HG02938 (cell line): ENCODE measurements around the gene H2BK1.

Experiments used
- ATAC-seq: cut with Tn5 transposase; IDR thresholded peaks from one replicate; pipeline ENCODE4 v1.9.1; 2021; ENCODE audit warnings: mild to moderate bottlenecking, moderate library complexity; ENCODE audit not compliant: unreplicated experiment

H2BK1 gene

DNA sequence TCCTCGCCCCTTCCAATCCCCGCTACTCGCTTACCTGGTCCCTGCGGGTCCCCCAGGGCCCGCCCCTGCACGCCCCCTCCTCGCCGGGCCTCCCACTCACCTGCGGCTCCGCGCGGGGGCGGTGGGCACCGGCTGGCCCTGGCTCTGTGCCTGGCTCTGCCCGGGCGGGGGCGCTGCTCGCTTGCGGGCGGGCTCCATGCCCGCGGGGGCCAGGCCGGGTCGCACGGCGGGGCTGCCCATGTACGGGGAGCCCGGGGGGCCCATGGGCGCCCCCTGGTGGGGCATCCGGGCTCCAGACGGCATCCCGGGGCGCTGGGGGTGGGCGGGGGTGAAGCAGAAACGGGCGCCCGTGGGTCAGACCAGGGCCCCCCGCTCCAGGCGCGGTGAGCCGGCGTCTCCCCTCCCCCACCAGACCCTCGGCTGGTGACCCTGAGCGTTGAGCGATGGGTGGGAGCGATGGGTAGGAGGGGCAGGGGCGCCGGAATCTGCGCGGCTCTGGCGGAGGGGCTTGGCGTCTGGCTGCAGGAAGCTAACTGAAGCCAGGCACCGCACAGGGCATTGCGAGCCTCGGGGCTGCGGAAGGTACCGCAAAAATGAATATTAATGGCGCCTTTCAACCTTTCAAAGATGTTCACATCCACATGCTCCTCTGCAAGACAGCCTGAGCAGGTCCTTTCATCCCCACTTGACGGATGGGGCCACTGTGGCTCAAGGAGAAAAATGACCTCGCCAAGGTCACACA lies 35.2 kb upstream of the H2BK1 start:
- ATAC-seq: no peak

- ATAC-seq: no peak
Measured at GRCh38 chr7:151244841-151245346, 34.6 kb upstream of the H2BK1 start.

DNA sequence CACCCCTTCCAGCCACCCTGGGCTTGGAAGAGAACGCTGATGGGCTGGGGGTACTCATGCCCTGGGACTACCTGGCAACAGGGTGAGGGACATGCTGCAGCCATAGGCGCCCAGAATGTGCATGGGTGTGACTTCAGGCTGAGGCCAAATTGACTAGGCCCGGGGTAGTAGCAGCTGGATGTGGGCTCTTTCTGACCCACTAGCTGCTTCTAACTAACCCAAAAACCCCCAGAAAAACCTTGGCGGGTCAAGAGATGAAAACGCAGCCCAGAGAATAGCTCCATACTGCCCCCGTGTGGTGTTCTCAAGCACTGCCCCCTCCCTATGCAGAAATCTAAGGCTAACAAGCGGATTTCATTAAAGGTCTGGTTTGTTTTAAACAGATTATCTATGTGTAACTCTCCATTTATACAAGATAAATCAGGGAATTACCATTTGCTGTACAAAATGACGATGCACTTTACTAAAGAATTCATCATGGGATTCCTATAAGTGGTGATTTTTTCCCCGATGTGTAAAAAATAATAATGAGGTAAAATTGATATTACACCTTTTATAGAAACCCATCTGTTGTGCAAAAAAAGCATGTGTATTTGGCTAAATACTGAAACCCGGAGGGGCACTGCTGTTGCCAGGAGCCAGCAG lies 34.0 kb upstream of the H2BK1 start:
- no peak for ATAC-seq

DNA sequence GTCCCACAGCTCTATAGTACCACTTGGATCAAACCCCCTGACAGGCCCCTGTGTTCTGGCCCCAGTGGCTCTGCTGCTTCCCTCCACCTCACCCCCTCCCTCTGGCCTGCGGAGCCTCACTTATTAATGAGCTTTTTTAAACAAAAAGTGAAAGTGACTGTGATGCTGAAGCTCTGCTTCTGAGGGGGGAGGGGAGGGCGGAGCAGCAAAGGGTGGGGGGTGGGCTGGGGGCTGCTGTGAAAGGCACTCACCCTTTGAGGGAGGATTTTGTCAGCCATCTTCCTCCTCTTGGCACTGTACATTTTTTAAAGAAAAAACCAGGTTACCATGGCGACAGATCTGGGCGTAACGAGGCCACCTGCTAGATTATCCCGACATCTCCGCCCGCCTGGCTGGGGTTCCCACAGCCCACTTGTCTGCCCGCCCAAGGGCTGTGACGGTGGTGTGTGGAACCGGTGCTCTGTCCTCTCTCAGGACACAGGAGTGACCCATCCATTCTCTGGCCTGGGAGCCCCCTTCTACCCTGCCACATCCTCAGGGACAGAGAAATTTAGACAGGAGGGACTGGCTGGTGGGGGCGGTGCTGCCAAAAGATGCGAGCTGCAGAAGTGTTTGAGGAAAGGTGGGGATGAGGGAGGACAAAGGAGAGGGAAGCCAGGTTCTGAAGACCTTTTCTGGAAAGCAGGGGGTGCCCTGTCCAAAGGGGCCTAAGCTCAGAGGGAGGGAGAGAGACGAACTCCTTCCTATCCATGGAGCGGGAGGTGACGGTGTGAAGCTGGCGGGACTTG lies 33.3 kb upstream of the H2BK1 start:
- ATAC-seq: no peak

DNA sequence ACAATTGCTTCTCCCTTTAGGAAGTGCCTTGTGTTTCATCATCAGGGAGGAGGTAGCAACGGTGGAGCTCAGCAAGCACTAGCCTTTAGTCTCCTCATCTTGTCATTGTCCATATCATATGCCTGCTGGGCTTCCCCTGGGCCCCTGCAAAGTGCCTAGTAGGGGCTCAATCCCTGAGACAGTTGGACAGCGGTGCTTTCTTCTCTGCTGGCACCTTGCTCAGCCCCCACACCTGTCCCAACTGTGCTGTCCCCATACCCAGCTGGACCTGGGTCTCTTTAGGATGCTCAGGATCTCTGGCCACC lies 32.7 kb upstream of the H2BK1 start:
- ATAC-seq: no peak

DNA sequence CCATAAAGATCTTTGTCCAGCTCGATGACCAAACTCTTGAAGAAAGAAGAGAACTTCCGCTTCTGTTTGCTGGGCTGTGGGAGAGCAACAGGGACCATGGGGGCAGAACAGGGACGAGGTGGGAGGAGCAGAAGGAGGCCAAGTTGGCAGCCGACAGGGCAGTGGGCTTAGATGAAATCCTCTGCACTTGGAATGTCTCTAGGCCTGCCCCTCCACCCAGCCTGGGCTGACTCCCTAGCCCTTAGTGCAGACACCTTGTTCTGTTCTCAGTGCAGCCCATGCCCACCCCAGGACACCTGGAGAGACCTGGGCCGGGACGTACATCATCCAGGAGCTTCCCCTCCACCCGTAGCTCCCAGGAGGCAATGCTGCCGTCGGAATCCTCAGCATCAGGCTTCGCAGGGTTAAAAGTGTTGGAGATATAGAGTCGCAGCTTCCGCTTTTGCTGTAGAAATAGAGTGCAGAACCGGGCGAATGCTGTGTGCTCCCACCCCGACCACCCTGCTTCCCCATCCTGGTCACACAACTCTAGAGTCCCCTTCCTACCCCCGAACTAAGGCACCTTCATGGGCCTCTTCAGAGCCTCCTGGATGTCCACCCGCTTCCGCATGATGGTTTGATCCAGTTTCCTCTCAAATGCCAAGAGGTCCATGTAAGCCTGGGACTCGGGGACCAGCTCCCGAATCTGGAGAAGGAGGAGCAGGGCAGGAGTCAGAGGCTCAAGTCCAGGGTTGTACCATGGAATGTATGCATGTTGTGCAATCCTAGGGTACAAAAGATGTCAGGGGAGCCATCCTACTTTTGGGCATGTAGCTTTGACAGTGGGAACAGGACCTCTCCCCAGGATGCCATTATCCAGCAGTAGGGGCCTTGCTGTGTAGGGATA lies 32.1 kb upstream of the H2BK1 start:
- no peak for ATAC-seq

DNA sequence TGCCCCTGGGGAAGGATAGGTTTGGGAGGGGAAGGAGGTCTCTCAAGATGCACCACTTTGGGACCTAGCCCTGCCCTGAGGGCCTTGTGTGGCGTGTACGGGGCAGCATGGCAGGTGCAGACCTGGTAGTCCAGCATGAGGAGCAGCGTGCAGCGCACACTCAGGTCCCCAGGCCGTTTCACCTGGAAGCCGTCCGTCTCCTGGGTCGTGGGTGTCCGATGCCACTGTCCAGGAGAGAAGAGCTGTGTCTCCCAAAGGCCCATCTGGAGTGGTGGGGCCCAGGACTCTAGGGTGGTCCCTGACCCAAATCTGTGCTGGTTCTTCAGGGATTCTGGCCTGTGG lies 31.4 kb upstream of the H2BK1 start:
- no peak for ATAC-seq

- ATAC-seq: no peak
Measured at GRCh38 chr7:151240942-151241754, 30.9 kb upstream of the H2BK1 start.

DNA sequence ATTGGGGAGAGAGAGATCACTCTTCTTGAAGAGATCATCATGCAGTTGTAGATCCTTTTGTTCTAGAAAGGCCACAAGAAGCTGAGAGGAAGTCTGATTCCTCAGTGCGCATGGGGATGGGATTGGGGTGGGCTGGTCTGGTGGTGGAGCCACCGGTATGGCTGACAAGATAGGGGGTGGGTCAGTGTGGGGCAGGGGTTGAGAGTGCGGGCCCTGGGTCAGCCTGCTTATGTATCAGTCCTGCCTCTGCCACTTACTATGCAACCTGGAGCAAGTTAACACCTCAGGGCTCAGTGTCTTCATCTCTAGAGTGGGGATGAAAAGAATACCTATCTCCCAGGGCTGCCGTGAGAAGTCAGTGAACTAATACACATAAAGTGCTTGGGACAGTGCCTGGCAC lies 30.2 kb upstream of the H2BK1 start:
- no peak for ATAC-seq

DNA sequence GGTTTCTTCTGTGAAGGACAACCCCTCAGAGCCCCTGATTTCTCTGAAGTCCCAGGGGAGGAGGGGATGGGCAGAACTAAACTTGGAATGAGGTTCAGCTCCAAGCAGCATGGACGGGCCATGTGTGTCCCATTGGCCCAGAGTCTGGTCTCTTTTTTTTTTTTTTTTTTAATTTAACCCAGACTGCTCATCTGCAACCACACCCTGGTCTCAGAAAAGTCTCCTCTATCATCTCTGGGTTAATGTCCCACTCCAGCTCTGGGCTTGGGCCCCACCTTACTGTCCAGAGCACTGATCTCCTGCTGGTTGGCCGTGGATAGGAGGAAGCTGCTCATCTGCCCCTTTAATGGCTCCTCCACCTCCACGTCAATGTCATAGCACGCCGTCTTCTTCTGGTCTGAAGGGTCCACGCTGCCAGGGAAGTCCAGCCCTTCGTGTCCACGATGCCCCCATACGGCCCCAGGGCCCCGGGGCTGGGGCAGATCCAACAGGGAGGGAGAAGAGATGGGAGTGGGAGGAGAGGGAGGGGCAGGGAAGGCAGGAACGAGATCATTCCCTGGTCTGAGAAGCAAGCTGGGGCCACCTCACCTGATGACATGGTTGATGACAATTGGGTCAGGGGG lies 29.7 kb upstream of the H2BK1 start:
- ATAC-seq: no peak

DNA sequence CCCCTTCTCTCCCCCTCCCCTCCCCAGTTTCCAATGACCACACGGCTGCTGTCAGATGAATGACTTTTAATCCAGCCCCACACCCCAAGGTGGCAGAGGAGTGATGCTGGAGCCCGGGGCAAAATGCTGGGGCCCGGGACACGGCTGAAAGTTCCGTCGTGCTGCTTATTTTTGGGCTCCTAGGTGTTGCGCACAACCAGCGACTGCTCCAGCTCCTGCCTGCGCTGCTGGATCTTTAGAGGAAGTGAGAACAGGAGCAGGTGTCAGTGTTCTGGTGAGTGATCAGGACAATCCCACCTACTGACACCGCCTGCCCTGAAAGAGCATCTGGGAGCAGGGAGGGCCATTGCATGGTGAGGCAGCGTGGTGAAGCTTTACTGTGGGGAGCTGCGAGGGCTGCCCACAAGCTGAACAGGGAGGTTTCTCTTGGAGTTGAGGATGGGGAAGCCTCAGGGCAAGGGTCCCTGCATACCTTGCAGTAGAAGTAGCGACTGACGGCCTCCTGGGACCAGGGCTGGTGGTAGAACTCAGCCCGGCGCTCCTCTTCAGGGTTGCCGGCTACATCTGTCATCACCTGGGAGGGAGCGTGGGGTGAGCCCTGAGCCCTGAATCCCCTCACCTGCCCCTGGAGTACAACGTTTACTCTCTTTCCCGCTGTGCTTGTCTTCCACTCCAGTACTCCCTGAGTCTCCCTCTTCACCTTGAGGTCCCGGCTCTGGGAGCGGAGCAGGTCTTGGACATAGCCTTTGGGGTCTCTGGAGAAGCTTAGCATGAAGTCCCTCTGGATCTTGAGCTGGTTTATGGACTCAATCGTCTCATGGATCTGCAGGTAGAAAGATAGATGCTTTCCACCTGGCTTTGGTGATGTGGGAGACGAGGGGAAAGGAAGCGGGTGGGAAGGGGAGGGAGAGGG lies 28.9 kb upstream of the H2BK1 start:
- ATAC-seq: no peak

DNA sequence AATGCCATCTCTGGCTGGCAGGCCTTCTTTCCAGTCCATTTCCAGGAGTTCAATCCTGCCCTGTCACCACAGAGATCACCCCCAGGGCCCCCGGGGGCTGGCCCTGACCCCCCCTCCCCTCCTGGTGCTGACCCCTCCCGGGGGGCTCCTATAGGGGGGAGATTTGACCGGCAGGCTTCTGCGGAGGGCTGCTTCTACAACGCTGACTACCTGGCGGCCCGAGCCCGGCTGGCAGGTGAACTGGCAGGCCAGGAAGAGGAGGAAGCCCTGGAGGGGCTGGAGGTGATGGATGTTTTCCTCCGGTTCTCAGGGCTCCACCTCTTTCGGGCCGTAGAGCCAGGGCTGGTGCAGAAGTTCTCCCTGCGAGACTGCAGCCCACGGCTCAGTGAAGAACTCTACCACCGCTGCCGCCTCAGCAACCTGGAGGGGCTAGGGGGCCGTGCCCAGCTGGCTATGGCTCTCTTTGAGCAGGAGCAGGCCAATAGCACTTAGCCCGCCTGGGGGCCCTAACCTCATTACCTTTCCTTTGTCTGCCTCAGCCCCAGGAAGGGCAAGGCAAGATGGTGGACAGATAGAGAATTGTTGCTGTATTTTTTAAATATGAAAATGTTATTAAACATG lies 28.0 kb upstream of the H2BK1 start:
- no peak for ATAC-seq

DNA sequence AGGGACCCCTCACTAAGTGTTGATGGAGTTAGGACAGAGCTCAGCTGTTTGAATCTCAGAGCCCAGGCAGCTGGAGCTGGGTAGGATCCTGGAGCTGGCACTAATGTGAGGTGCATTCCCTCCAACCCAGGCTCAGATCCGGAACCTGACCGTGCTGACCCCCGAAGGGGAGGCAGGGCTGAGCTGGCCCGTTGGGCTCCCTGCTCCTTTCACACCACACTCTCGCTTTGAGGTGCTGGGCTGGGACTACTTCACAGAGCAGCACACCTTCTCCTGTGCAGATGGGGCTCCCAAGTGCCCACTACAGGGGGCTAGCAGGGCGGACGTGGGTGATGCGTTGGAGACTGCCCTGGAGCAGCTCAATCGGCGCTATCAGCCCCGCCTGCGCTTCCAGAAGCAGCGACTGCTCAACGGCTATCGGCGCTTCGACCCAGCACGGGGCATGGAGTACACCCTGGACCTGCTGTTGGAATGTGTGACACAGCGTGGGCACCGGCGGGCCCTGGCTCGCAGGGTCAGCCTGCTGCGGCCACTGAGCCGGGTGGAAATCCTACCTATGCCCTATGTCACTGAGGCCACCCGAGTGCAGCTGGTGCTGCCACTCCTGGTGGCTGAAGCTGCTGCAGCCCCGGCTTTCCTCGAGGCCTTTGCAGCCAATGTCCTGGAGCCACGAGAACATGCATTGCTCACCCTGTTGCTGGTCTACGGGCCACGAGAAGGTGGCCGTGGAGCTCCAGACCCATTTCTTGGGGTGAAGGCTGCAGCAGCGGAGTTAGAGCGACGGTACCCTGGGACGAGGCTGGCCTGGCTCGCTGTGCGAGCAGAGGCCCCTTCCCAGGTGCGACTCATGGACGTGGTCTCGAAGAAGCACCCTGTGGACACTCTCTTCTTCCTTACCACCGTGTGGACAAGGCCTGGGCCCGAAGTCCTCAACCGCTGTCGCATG lies 27.2 kb upstream of the H2BK1 start:
- no peak for ATAC-seq

DNA sequence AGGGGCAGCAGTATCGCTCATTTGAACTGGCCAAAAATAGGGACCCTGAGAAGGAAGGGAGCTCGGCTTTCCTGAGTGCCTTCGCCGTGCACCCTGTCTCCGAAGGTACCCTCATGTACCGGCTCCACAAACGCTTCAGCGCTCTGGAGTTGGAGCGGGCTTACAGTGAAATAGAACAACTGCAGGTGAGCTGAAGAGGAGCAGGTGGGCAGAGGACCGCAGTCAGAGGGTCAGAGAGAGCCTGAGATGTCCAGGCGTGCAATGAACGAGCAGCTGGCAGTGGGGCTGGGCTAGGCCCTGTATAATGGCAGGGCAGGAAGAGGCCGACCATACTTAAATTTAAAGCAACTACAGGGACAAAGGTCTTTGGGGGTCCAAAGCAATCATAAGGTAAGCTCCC lies 26.1 kb upstream of the H2BK1 start:
- no peak for ATAC-seq

GRCh38 chr7:151235091-151235787 lies 25.0 kb upstream of the H2BK1 start:
- ATAC-seq: no peak

- no peak for ATAC-seq
Measured at GRCh38 chr7:151233804-151234203, 23.5 kb upstream of the H2BK1 start.
